MM.1S (cell line): ENCODE data around the gene SLIT3.

Source experiments
- CTCF ChIP-seq: fragments of 300-600 bp; sonication (generic); IDR thresholded peaks from 2 replicates; pipeline ENCODE4 v1.5.1; 2016; ENCODE audit warnings: antibody characterized with exemption, low read length, mixed read lengths
- EZH2 ChIP-seq: fragments of 300-600 bp; sonication (generic); optimal IDR thresholded peaks from 2 replicates; pipeline ENCODE3; 2017; ENCODE audit warnings: low read depth, mild to moderate bottlenecking, antibody characterized with exemption, low read length, mixed read lengths
- EZH2phosphoT487 ChIP-seq: fragments of 300-600 bp; sonication (generic); IDR thresholded peaks from 2 replicates; pipeline ENCODE4 v1.6.1; 2018; ENCODE audit warnings: antibody characterized with exemption, low read length

GRCh38 chr5:168796593-168797580, 504.1 kb downstream of the SLIT3 start:
- TF ChIP-seq CTCF: no peak
- TF ChIP-seq EZH2: no peak
- TF ChIP-seq EZH2phosphoT487: no peak
